Measurements from ENCODE around the gene IGFL1.

Gene IGFL1

DNA sequence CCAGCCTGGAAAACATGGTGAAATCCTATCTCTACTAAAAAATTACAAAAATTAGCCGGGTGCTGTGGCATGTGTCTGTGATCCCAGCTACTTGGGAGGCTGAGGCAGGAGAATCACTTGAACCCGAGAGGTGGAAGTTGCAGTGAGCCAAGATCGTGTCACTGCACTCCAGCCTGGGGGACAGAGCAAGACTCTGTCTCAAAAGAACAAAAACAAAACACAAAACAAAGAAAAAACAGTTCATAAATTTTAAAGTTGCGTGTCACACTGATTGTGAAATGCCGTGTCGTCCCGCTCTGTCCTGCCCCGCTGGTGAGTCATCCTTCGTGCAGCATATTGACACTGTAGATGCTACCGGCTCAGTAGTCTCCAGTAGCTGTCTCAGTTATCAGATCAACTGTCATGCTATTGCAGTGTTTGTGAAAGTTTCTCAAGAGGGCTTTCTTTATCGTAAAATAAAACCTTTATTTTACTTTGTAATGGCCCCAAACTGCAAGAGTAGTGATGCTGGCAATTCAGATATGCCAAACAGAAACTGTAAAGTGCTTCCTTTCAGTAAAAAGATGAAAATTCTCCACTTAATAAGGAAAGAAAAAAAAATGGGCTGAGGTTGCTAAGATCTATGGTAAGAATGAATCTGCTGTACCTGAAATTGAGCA lies 36.4 kb upstream of the IGFL1 start:
- TF ChIP-seq FOXP2 (optimal IDR thresholded peaks at IDR 0.05; ENCODE audit: borderline replicate concordance, extremely low read depth, extremely low read length, insufficient read depth): no peak
- TF ChIP-seq, protein P1, sequence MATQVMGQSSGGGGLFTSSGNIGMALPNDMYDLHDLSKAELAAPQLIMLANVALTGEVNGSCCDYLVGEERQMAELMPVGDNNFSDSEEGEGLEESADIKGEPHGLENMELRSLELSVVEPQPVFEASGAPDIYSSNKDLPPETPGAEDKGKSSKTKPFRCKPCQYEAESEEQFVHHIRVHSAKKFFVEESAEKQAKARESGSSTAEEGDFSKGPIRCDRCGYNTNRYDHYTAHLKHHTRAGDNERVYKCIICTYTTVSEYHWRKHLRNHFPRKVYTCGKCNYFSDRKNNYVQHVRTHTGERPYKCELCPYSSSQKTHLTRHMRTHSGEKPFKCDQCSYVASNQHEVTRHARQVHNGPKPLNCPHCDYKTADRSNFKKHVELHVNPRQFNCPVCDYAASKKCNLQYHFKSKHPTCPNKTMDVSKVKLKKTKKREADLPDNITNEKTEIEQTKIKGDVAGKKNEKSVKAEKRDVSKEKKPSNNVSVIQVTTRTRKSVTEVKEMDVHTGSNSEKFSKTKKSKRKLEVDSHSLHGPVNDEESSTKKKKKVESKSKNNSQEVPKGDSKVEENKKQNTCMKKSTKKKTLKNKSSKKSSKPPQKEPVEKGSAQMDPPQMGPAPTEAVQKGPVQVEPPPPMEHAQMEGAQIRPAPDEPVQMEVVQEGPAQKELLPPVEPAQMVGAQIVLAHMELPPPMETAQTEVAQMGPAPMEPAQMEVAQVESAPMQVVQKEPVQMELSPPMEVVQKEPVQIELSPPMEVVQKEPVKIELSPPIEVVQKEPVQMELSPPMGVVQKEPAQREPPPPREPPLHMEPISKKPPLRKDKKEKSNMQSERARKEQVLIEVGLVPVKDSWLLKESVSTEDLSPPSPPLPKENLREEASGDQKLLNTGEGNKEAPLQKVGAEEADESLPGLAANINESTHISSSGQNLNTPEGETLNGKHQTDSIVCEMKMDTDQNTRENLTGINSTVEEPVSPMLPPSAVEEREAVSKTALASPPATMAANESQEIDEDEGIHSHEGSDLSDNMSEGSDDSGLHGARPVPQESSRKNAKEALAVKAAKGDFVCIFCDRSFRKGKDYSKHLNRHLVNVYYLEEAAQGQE (IDR thresholded peaks at IDR 0.05; ENCODE audit: insufficient read depth in 1 of 2, low read depth in 2 of 2, low read length in 2 of 2): no peak
- TF ChIP-seq TAF1 (IDR thresholded peaks at IDR 0.05; ENCODE audit: borderline replicate concordance, insufficient read depth, low read length): no peak
- TF ChIP-seq POLR2AphosphoS5 (IDR thresholded peaks at IDR 0.05; ENCODE audit: low read depth, low read length): no peak
- TF ChIP-seq SIN3A (IDR thresholded peaks at IDR 0.05; ENCODE audit: borderline replicate concordance, insufficient read depth, low read length): no peak

- TF ChIP-seq, protein P1 (IDR thresholded peaks at IDR 0.05; ENCODE audit: insufficient read depth in 1 of 2, low read depth in 2 of 2, low read length in 2 of 2): peak; percentile 18 to 79; a peak in 2 of 4 replicates
- TF ChIP-seq FOXP2 (optimal IDR thresholded peaks at IDR 0.05; ENCODE audit: borderline replicate concordance, extremely low read depth, extremely low read length, insufficient read depth): no peak
These were observed 35.9 kb upstream of the IGFL1 start for GRCh38 chr19:46193678-46194077.

DNA sequence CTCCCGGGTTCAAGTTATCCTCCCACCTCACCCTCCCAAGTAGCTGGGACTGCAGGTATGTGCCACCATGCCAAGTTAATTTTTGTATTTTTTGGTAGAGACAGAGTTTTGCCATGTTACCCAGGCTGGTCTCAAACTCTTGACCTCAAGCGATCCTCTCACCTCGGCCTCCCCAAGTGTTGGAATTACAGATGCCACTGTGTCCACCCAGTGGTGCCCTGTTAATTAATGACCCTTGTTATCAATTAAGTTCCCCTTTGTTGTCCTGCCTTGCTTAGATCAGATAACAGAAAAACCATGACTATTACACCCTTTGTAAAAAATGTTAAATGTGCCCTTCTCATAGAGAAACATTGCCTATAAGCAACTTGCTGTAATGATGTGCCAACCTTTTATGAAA lies 34.4 kb upstream of the IGFL1 start:
- TF ChIP-seq, protein P1 (IDR thresholded peaks at IDR 0.05; ENCODE audit: insufficient read depth in 1 of 2, low read depth in 2 of 2, low read length in 2 of 2): no peak
- TF ChIP-seq FOXP2 (optimal IDR thresholded peaks at IDR 0.05; ENCODE audit: borderline replicate concordance, extremely low read depth, extremely low read length, insufficient read depth): no peak
- no peak for TF ChIP-seq SIN3A (IDR thresholded peaks at IDR 0.05; ENCODE audit: borderline replicate concordance, insufficient read depth, low read length)
- no peak for TF ChIP-seq POLR2AphosphoS5 (IDR thresholded peaks at IDR 0.05; ENCODE audit: low read depth, low read length)
- no peak for TF ChIP-seq TAF1 (IDR thresholded peaks at IDR 0.05; ENCODE audit: borderline replicate concordance, insufficient read depth, low read length)

GRCh38 chr19:46196410-46197124 lies 33.0 kb upstream of the IGFL1 start:
- no peak for TF ChIP-seq FOXP2 (optimal IDR thresholded peaks at IDR 0.05; ENCODE audit: borderline replicate concordance, extremely low read depth, extremely low read length, insufficient read depth)
- no peak for TF ChIP-seq POLR2AphosphoS5 (IDR thresholded peaks at IDR 0.05; ENCODE audit: low read depth, low read length)
- no peak for TF ChIP-seq TAF1 (IDR thresholded peaks at IDR 0.05; ENCODE audit: borderline replicate concordance, insufficient read depth, low read length)
- TF ChIP-seq SIN3A (IDR thresholded peaks at IDR 0.05; ENCODE audit: borderline replicate concordance, insufficient read depth, low read length): no peak
- TF ChIP-seq, protein P1 (IDR thresholded peaks at IDR 0.05; ENCODE audit: insufficient read depth in 1 of 2, low read depth in 2 of 2, low read length in 2 of 2): no peak

All from PFSK-1 (cell line).